Germinal center (tissue), 1 donor: Measurements from ENCODE around the gene HOXA13.

Experiments
- DNase-seq: peaks from one replicate; pipeline ENCODE4 v3.0.0; 2012; ENCODE audit warnings: mixed read lengths, low spot score

Gene HOXA13

GRCh38 chr7:27192546-27193334, 7.2 kb downstream of the HOXA13 start:
- DNase-seq = peak; percentile 62

- no peak for DNase-seq
Observed at GRCh38 chr7:27191833-27192545, 7.9 kb downstream of the HOXA13 start.

DNA sequence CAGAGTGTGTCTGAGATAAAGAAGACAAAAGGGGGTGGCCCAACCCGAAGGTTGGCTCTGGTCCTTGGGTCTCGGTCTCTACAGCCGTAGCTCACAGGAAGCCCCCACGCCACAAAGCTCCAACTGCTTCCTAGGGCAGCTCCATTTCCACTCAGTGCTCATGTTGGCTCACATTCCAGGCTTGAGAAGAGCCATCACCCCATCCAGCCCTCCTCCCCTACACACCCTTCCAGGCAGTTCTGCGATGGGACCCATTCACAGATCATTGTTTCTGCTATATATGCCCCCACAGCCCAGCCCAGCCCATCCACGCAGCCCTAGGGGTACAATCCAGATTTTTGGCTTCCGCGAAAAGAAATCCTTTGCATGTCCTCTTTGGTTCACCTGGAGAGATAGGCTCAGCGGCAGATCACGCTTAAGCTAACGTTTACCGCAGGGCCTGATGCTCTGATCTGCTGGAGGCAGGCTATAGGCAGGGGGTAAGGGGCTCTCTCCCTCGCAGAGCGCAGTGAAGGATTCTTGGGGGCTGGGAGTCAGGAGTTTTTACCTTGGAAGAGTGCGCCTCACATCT, 8.6 kb downstream of the HOXA13 start:
- no peak for DNase-seq

DNA sequence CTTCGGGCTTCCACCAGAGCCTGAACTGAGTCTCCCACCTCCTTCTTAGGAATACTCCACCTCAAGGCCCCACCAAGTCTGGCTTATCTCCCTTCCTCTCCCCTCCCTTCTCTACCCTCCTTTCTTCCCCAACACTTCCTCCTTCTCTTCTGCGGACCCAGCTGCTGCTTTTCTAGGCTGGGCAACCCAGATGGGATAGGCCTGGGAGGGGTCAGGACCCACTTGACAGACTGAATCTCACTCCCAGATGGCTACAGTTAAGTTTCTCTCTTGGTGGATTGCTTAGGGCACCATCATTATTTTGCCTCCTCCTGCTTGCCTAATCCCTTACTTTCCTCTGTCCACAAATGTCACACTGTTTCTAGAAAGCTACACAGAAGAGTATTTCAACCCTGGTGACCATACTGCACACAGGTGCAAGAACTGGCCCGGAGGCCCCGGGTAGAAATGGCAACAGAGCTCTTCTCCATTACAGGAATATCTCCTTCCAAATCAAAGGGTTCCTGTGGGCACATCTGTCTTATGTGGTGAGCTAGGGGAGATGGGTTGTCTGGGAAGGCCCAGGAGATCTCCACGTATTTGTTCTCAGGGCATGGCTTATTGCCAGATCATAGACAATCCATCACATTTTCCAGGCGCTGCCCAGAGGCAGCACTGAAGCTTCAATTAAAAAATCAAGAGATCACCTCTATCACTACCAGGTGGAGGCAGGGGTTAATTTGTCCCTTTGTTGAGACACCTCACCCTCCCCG, 9.7 kb downstream of the HOXA13 start:
- DNase-seq = no peak

GRCh38 chr7:27189295-27189996, 10.4 kb downstream of the HOXA13 start:
- DNase-seq = no peak

- DNase-seq = no peak
Observed at GRCh38 chr7:27188386-27189294, 11.3 kb downstream of the HOXA13 start.

DNA sequence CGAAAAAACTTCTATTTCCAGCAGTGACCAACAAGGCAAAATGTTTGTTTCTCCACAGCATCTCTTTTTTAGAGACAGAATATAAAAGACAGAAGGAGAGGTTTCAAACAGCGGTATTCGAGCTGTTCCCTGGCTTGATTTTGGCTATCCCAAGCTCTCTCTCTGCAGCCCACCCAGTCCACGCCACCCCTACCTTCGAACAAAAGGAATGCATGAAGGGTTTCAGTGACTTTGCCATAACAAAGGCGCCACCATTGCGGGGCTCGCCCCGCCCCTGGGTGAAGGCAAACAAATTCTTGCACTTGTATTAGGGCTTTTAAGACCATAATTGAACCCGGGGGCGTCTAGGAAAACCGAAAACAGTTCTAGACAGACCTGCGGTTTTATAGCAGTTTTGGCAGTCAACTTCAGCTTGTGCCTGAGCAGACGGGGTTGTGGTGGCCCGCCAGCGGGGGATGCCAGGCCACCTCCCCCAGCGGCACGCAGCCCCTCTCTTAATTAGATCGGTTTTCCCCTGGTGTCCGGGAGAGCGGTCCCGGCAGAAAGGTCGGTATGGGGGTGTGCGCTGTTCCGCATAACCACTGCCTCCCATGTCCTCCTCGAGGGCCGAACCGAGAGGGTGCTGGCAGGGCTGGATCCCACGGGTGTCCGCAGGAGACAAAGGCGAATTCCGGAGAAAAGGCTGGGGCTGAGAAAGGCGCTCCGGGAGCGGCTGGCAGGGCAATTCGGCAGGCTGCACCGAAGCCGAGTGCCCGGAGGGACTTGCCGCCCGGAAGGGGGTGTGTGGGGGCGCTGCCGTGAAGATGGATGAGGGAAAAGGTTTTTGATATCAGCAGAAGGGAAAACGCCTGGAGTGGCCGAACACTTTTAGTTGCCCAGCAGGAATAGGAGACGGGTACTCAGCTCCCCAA, 12.2 kb downstream of the HOXA13 start:
- no peak for DNase-seq

GRCh38 chr7:27186668-27187474, 13.0 kb downstream of the HOXA13 start:
- DNase-seq = no peak

- no peak for DNase-seq
Observed at GRCh38 chr7:27185854-27186667, 13.8 kb downstream of the HOXA13 start.

GRCh38 chr7:27185013-27185853, 14.7 kb downstream of the HOXA13 start, which contains the start of gene HOXA11:
TSS of gene HOXA11 (minus strand) at chr7:27185232. CDS start at chr7:27185144, 88 bp downstream.
- DNase-seq = no peak

- DNase-seq = no peak
Observed at GRCh38 chr7:27184337-27185012, 15.4 kb downstream of the HOXA13 start.

DNA sequence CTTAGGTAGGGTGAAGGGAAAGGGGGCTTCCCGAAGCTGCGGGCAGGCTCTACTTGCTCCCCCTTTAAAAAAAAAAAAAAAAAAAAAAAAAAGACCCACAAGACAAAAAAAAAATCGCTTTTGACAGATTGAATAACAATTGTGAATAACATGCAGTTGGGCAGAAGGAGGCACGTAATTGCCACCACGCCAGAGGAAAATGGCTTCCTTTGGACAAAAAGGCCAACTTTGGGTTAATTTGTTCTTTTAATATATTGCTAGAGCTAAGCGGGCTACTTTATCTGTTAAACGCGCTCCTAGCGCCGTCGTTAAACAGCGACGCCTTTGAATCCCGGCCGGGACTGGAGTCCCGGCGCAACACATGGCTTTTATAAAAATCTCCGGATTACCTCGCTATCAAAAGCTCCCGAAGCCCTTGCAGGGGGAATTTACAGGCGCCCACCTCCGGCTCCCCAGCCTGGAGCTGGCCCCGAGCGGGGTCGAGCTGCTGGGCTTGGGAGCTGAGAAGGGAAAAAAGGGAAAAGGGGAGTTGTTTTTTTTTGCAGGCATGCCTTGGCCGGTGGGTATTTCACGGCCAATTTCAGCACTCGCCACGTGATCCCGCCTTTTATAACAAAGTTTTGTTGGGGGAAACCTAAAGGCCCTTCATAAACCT, 16.1 kb downstream of the HOXA13 start:
- DNase-seq = no peak

DNA sequence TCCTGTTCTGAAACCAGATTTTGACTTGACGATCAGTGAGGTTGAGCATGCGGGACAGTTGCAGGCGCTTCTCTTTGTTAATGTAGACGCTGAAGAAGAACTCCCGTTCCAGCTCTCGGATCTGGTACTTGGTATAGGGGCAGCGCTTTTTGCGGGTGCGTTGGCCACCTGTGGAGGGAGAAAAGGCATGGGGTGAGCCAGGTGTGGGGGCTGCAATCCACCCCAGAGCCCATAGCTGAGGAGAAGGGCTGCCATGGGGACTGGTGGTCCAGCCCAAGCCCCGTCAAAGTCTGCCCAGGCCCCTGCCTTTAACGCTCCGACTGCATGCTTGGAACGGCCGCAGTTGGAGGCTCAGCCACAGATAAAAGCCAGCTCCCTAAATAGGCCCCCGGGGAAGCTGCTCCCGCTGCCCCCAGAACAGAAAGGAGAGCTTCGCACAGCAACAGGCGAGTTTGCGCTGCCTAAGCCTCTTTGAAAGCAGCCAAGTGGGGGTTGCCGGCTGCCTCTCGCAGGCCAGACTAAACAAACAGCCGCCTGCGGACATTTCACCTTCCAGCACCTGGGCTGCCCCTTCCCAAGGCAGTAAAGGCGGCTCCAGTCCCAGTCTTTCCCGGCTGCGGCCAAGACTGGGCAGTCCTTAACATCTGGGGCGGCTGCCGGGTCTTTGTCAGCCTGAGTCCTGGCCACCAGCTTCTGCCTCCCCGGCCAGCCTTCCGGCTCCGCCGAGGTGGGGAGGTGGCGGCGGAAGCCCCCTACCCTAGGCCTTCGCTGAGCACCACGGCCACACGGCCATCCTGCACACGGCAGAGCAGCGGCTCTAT, 16.8 kb downstream of the HOXA13 start:
- DNase-seq = no peak

GRCh38 chr7:27182285-27182841, 17.5 kb downstream of the HOXA13 start:
- no peak for DNase-seq
